ENCODE data around the gene NPLOC4.

The NPLOC4 gene

GRCh38 chr17:81535007-81535328, 101.9 kb downstream of the NPLOC4 start:
- H3K27ac ChIP-seq (replicated peaks) = no peak overlapping the region

DNA sequence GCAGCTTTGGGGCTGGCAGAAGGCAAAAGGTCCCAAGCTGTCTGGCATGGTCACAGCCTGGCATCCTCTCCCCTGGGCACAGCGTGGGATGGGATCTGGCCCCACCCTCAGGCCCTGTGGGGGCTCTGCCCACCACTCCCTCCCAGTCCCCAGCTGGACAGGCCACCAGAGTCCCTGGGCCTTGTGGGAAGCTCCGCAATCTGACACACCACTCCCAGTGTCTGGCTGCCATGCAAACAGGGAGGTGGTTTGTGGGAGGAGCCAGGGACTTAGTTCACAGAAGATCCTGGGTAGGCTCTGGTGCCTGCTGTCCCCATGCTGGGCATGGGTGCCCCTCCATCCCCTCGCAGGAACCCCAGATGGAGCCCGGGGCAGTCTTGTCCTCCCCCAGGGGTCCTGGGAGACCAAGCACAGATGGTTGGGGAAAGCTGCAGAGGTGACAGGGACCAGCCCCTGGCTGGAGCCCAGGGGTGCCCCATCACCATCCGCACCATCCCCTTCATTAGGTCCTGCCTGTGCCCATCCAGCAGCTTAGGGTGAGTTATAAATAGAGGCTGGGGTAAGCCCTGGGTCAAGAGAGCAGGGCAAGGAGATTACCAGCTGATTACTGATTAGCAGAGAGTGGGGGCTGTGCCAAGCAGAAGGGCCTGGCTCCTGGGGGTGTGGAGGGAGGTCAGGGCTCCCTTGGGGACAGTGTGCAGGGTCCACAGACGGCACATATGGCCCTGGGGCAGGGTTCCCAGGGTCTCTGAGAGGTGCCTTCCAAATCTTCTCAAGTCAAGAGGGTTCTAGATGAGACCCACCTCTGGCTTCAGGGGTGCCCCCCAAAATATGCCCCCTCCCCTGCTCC, 102.5 kb downstream of the NPLOC4 start:
- DNase-seq (ENCODE audit: low read depth in 1 of 2, low spot score in 1 of 2) = no peak
- TF ChIP-seq CTCF (IDR thresholded peaks at IDR 0.05; ENCODE audit: insufficient read depth, low read length) (no peak), POLR2AphosphoS5 (IDR thresholded peaks at IDR 0.05; ENCODE audit: low read depth) (no peak), SPI1 (IDR thresholded peaks at IDR 0.05; ENCODE audit: borderline replicate concordance, low read depth) (no peak), GABPA (IDR thresholded peaks at IDR 0.05; ENCODE audit: low read depth) (no peak)
- TF ChIP-seq, protein P1, sequence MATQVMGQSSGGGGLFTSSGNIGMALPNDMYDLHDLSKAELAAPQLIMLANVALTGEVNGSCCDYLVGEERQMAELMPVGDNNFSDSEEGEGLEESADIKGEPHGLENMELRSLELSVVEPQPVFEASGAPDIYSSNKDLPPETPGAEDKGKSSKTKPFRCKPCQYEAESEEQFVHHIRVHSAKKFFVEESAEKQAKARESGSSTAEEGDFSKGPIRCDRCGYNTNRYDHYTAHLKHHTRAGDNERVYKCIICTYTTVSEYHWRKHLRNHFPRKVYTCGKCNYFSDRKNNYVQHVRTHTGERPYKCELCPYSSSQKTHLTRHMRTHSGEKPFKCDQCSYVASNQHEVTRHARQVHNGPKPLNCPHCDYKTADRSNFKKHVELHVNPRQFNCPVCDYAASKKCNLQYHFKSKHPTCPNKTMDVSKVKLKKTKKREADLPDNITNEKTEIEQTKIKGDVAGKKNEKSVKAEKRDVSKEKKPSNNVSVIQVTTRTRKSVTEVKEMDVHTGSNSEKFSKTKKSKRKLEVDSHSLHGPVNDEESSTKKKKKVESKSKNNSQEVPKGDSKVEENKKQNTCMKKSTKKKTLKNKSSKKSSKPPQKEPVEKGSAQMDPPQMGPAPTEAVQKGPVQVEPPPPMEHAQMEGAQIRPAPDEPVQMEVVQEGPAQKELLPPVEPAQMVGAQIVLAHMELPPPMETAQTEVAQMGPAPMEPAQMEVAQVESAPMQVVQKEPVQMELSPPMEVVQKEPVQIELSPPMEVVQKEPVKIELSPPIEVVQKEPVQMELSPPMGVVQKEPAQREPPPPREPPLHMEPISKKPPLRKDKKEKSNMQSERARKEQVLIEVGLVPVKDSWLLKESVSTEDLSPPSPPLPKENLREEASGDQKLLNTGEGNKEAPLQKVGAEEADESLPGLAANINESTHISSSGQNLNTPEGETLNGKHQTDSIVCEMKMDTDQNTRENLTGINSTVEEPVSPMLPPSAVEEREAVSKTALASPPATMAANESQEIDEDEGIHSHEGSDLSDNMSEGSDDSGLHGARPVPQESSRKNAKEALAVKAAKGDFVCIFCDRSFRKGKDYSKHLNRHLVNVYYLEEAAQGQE (IDR thresholded peaks at IDR 0.05; ENCODE audit: insufficient replicate concordance, low read depth) = no peak
- Histone ChIP-seq H3K27me3 (ENCODE audit: insufficient read depth, poor library complexity, severe bottlenecking) (peaks cover 14% of the 10 kb centered on the region), H3K27ac (replicated peaks) (no peak overlapping the region), H3K4me3 (replicated peaks; ENCODE audit: insufficient read depth, low read length) (no peak overlapping the region)

More at GRCh38 chr17:81535007-81535328, 101.9 kb downstream of the NPLOC4 start:
- Histone ChIP-seq H3K27me3 (ENCODE audit: insufficient read depth, poor library complexity, severe bottlenecking) (peaks cover 14% of the 10 kb centered on the region), H3K4me3 (replicated peaks; ENCODE audit: insufficient read depth, low read length) (no peak overlapping the region)
- TF ChIP-seq SPI1 (IDR thresholded peaks at IDR 0.05; ENCODE audit: borderline replicate concordance, low read depth) = no peak
- TF ChIP-seq CTCF (IDR thresholded peaks at IDR 0.05; ENCODE audit: insufficient read depth, low read length) = no peak
- TF ChIP-seq, protein P1 (IDR thresholded peaks at IDR 0.05; ENCODE audit: insufficient replicate concordance, low read depth) = no peak
- no peak for TF ChIP-seq POLR2AphosphoS5 (IDR thresholded peaks at IDR 0.05; ENCODE audit: low read depth)
- no peak for TF ChIP-seq GABPA (IDR thresholded peaks at IDR 0.05; ENCODE audit: low read depth)
- DNase-seq (ENCODE audit: low read depth in 1 of 2, low spot score in 1 of 2) = no peak

DNA sequence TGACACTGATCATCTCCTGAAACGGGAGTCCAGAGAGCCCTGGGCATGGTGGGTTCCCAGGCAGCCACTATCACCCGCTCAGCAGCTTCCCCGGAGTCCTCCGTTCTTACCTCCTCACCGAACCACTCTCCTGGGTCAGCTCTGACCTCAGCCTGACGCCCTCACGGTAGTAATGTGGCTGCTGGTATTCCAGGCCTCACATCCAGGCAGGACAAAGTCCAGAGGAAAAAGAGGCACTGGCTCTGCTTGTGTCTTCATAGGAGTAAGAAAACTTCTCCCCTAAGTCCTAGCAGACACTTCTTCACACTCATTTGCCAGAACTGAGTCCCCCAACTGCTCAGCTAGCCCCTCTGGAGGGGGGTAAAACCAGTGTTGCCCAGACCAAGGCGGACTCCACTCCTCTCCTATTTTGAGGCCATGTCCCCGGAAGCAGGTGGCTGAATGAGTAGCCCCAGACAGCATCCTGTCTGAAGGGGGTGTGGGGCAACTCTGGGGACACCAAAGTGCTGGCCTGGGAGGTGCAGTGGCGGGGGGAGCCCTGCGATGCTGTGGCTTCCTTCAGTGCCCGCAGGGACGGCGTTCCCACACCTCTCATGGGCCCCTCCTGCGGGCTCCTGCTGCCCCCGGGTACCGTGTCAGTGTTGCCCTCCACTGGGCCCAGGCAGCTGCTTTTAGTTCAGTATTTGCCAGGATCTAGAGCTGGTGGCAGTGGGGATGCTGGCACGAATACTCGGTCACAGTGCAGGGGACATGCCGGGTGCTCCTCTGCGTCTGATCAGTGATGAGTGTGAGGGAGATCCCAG, 103.4 kb downstream of the NPLOC4 start:
- no peak overlapping the region for H3K27ac ChIP-seq (replicated peaks)
- H3K4me3 ChIP-seq (replicated peaks; ENCODE audit: insufficient read depth, low read length) = no peak overlapping the region
- no peak for TF ChIP-seq POLR2AphosphoS5 (IDR thresholded peaks at IDR 0.05; ENCODE audit: low read depth)
- no peak for TF ChIP-seq CTCF (IDR thresholded peaks at IDR 0.05; ENCODE audit: insufficient read depth, low read length)
- TF ChIP-seq GABPA (IDR thresholded peaks at IDR 0.05; ENCODE audit: low read depth) = no peak
- no peak for TF ChIP-seq SPI1 (IDR thresholded peaks at IDR 0.05; ENCODE audit: borderline replicate concordance, low read depth)
- no peak for DNase-seq (ENCODE audit: low read depth in 1 of 2, low spot score in 1 of 2)
- peaks cover 14% of the 10 kb centered on the region for H3K27me3 ChIP-seq (ENCODE audit: insufficient read depth, poor library complexity, severe bottlenecking)

Data from HL-60 (cell line).